ENCODE measurements around the gene GMDS. TPM values are rescaled to one million over a fixed set of nuclear protein-coding genes. Genes with fewer than 3 reads are reported as not detected.

GMDS gene
- total and polyA plus RNA-seq, 2 of the 8 experiments (the other 6 are each of a cell fraction or from before 2014, with no cell fraction given) = 16.8 to 50.0 TPM

GRCh38 chr6:2035826-2036709, 209.3 kb downstream of the GMDS start:
- CTCF ChIA-PET (ENCODE audit: partially characterized antibody) = interaction anchor here (0.9 kb wide), 1 partner anchor 419 kb away, joined by 3 read pairs; no protein-coding TSS in a partner anchor
- H3K36me3 ChIP-seq (ENCODE audit: control insufficient read depth in 2 of 4, insufficient read depth in 4 of 4, low read length in 3 of 4) = no peaks in the 10 kb centered on the region

More at GRCh38 chr6:2035826-2036709, 209.3 kb downstream of the GMDS start:
- FAIRE-seq (no peak), DNase-seq (ENCODE audit: low read depth in 1 of 2, low spot score in 2 of 2) (no peak)
- H3K79me1 ChIP-seq (ENCODE audit: low read depth, low read length) = no peaks in the 10 kb centered on the region
- H3K4me2 ChIP-seq (ENCODE audit: insufficient read depth in 1 of 2, low read depth in 2 of 2, low read length in 2 of 2) = no peak overlapping the region
- no peak overlapping the region for H3K27ac ChIP-seq (ENCODE audit: low read depth, low read length)
- no peak overlapping the region for H2AFZ ChIP-seq (ENCODE audit: low read length)
- H3K9ac ChIP-seq (replicated peaks in 1 of 4; ENCODE audit: extremely low read depth in 1 of 4, low read depth in 3 of 4, low read length in 3 of 4) = no peak overlapping the region
- no peak overlapping the region for H2BK15ac ChIP-seq (ENCODE audit: low read length)
- POLR2A ChIA-PET (ENCODE audit: partially characterized antibody) = no interaction called here
- H4K5ac ChIP-seq (ENCODE audit: insufficient read length, low read depth, low read length) = no peak overlapping the region
- H3K4ac ChIP-seq (replicated peaks; ENCODE audit: insufficient read length, low read depth, low read length) = no peak overlapping the region
- H3K4me1 ChIP-seq (replicated peaks in 1 of 4; ENCODE audit: control insufficient read depth in 3 of 4, insufficient read depth in 4 of 4, low read length in 3 of 4) = peaks cover 0 to 2% (median under 1%) of the 10 kb centered on the region in 4 experiments; a peak in 2 of 7 replicates
- H2BK120ac ChIP-seq (replicated peaks; ENCODE audit: low read depth, low read length) = no peak overlapping the region
- H4K8ac ChIP-seq (ENCODE audit: extremely low read depth, insufficient read depth, low read length) = no peak overlapping the region
- no peak overlapping the region for H2BK12ac ChIP-seq (ENCODE audit: low read depth, low read length)
- no peak overlapping the region for H3K18ac ChIP-seq (ENCODE audit: extremely low read depth, low read length)
- H3K56ac ChIP-seq (replicated peaks; ENCODE audit: insufficient read length, low read depth, low read length) = no peak overlapping the region
- no peak overlapping the region for H2AK5ac ChIP-seq (ENCODE audit: low read depth, low read length)
- no peak overlapping the region for H2BK20ac ChIP-seq (ENCODE audit: low read length)
- no peak overlapping the region for H2BK5ac ChIP-seq (ENCODE audit: low read depth, low read length)
- H3K4me3 ChIP-seq (ENCODE audit: extremely low read depth in 1 of 4, insufficient read depth in 2 of 4, low read depth in 3 of 4, low read length in 4 of 4) = no peak overlapping the region
- WGBS, 2 experiments (ENCODE audit: extremely low coverage in 1 of 2, insufficient coverage in 1 of 2, insufficient read length in 1 of 2, insufficient replicate concordance in 2 of 2, low coverage in 1 of 2, low lambda C conversion rate in 2 of 2, missing lambda C conversion rate in 1 of 2) = 92% methylated on average over 11 of the region's 11 CpGs; no CpG with 5 or more reads in 1 of the 2 experiments
- no peak for TF ChIP-seq ATF3 (IDR thresholded peaks at IDR 0.05; ENCODE audit: insufficient read depth, low read depth, low read length)
- H3K23ac ChIP-seq (ENCODE audit: insufficient read length) = no peak overlapping the region
- no peaks in the 10 kb centered on the region; the same call in 1 of the 2 replicates for H3K23me2 ChIP-seq (ENCODE audit: low read depth, low read length)
- H4K91ac ChIP-seq (replicated peaks; ENCODE audit: insufficient read length, low read length) = no peak overlapping the region
- no peak overlapping the region for H3K14ac ChIP-seq (ENCODE audit: insufficient read length)
- H3K27me3 ChIP-seq (replicated peaks in 1 of 4; ENCODE audit: control insufficient read depth in 3 of 4, extremely low read depth in 1 of 4, insufficient read depth in 3 of 4, low read length in 3 of 4) = no peaks in the 10 kb centered on the region
- H4K20me1 ChIP-seq (replicated peaks in 1 of 2; ENCODE audit: control insufficient read depth in 1 of 2, insufficient read depth in 2 of 2, low read length in 2 of 2) = peaks cover 0 to 1% of the 10 kb centered on the region in 2 experiments
- no peaks in the 10 kb centered on the region for H3K9me3 ChIP-seq (ENCODE audit: insufficient read depth in 2 of 2, low read depth in 1 of 2, low read length in 1 of 2)
- no peaks in the 10 kb centered on the region for H3K79me2 ChIP-seq (ENCODE audit: control insufficient read depth in 1 of 2, insufficient read depth in 2 of 2, low read length in 2 of 2)
